Measurements from ENCODE around the gene FMN2. TPM values are rescaled to one million over a fixed set of nuclear protein-coding genes. Genes with fewer than 3 reads are reported as not detected.

FMN2 gene
- total RNA-seq, 3 donors from 2014 or later, result 0.80 to 4.2 (median 3.3) TPM

GRCh38 chr1:240491156-240491555 is 399.5 kb downstream of the FMN2 start:
- intact Hi-C loops (cut with DNase I; ENCODE audit: low total_unique reads), result no loop called here
- TF ChIP-seq POLR2AphosphoS5 (IDR thresholded peaks at IDR 0.05), result no peak
- no peak for TF ChIP-seq POLR2A (IDR thresholded peaks at IDR 0.05)
- TF ChIP-seq CTCF (IDR thresholded peaks at IDR 0.05), result no peak

DNA sequence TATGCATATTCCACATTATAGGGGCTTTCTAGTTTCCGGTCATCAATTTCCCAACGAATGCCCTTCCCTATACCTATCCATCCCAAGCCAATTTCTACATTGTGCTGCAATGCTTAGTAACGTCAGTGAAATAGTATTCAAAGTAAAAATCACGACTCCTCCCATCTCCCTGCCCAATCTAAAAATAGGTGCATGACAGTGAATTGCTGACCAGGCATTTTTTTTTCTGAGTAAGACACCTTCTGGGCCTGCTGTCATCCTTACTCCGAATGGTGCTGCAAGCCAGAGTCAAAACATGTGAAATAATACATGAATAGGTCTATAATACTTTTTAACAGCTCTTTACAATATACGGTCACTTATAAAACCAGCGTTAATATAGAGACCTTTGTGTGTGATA is 400.1 kb downstream of the FMN2 start:
- no peak for TF ChIP-seq POLR2AphosphoS5 (IDR thresholded peaks at IDR 0.05)
- no peak for TF ChIP-seq POLR2A (IDR thresholded peaks at IDR 0.05)
- no peak for TF ChIP-seq CTCF (IDR thresholded peaks at IDR 0.05)
- intact Hi-C loops (cut with DNase I; ENCODE audit: low total_unique reads), result no loop called here
- no peaks in the 10 kb centered on the region for H3K27me3 ChIP-seq
- no peak overlapping the region for H3K27ac ChIP-seq
- H3K4me1 ChIP-seq, result no peaks in the 10 kb centered on the region
- DNase-seq (ENCODE audit: low spot score in 2 of 2), result no peak
- H3K4me3 ChIP-seq, result no peak overlapping the region
- H3K9me3 ChIP-seq, result no peaks in the 10 kb centered on the region
- H3K36me3 ChIP-seq, result no peaks in the 10 kb centered on the region

More at GRCh38 chr1:240491156-240491555, 399.5 kb downstream of the FMN2 start:
- Histone ChIP-seq H3K4me3 (no peak overlapping the region), H3K9me3 (no peaks in the 10 kb centered on the region), H3K27me3 (no peaks in the 10 kb centered on the region), H3K4me1 (no peaks in the 10 kb centered on the region), H3K27ac (no peak overlapping the region), H3K36me3 (no peaks in the 10 kb centered on the region)
- DNase-seq (ENCODE audit: low spot score in 2 of 2), result no peak

DNA sequence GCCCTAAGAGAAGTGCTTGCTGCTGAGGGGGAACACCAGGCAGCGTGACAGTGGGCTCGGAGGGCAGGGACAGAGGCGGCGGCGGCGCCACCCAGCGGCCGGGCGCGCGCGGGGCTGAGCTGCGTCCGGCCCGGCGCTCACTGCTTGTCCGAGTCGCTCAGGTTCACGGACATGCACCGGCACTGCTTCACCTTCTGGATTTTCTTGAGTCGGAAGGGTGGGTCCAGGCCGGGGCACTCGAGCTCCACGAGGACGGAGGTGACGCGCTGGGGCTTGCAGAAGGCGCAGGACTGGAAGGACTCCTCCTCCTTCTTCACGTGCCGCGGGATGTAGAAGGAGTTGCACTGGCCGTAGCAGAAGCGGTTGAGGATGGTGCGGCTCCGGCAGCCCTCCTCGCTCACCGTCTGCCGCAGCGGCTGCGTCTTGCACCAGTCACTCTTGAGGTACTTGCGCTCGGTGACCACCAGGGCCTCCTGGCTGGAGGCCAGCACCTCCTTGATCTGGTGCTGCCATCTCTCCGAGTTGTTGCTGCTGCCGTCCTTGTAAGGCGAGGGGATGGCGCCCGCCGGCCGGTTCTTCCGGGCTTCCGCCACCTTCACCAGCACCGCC is 401.3 kb downstream of the FMN2 start:
- no peaks in the 10 kb centered on the region for H3K36me3 ChIP-seq
- no peaks in the 10 kb centered on the region for H3K27me3 ChIP-seq
- no peak overlapping the region for H3K27ac ChIP-seq
- intact Hi-C loops (cut with DNase I; ENCODE audit: low total_unique reads), result no loop called here
- TF ChIP-seq CTCF (IDR thresholded peaks at IDR 0.05) (no peak), POLR2AphosphoS5 (IDR thresholded peaks at IDR 0.05) (no peak), POLR2A (IDR thresholded peaks at IDR 0.05) (no peak)
- DNase-seq (ENCODE audit: low spot score in 2 of 2), result no peak
- H3K4me1 ChIP-seq, result no peaks in the 10 kb centered on the region
- H3K9me3 ChIP-seq, result no peaks in the 10 kb centered on the region
- H3K4me3 ChIP-seq, result peak overlapping the region in 2 of 3 donors; percentile 19 to 23

DNA sequence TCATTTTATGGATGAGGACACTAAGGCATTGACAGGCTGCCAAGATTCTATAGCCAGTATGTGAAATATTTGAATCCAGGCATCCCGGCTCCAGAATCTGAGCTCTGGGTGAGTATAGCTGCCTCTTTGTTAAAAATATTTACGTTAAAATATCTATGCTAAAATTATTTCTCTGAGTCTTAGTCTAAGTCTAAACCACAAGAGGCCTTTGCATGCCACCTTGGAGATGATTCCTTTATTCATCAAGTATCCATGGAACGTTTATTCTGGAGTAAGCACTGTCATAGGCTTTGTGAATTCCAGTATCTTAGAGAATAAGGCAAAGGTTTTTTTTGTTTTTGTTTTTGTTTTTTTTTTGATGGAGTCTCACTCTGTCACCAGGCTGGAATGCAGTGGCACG is 403.9 kb downstream of the FMN2 start:
- Histone ChIP-seq H3K4me1 (no peaks in the 10 kb centered on the region), H3K27ac (no peak overlapping the region), H3K27me3 (no peaks in the 10 kb centered on the region), H3K9me3 (no peaks in the 10 kb centered on the region), H3K36me3 (no peaks in the 10 kb centered on the region), H3K4me3 (no peak overlapping the region)
- intact Hi-C loops (cut with DNase I; ENCODE audit: low total_unique reads), result no loop called here
- no peak for DNase-seq (ENCODE audit: low spot score in 2 of 2)
- TF ChIP-seq CTCF (IDR thresholded peaks at IDR 0.05), result no peak
- TF ChIP-seq POLR2A (IDR thresholded peaks at IDR 0.05), result no peak
- no peak for TF ChIP-seq POLR2AphosphoS5 (IDR thresholded peaks at IDR 0.05)

GRCh38 chr1:240496356-240496755 is 404.7 kb downstream of the FMN2 start:
- TF ChIP-seq CTCF (IDR thresholded peaks at IDR 0.05), result no peak
- no peak for TF ChIP-seq POLR2AphosphoS5 (IDR thresholded peaks at IDR 0.05)
- TF ChIP-seq POLR2A (IDR thresholded peaks at IDR 0.05), result no peak
- intact Hi-C loops (cut with DNase I; ENCODE audit: low total_unique reads), result no loop called here
- DNase-seq (ENCODE audit: low spot score in 2 of 2), result no peak
- Histone ChIP-seq H3K4me1 (no peaks in the 10 kb centered on the region), H3K36me3 (no peaks in the 10 kb centered on the region), H3K9me3 (no peaks in the 10 kb centered on the region), H3K4me3 (no peak overlapping the region), H3K27me3 (no peaks in the 10 kb centered on the region), H3K27ac (no peak overlapping the region)
